Heart right ventricle (tissue), 16 donors: ENCODE data around the gene HMGB1. TPM values are rescaled to one million over a fixed set of nuclear protein-coding genes. Genes with fewer than 3 reads are reported as not detected.

Source experiments
- ATAC-seq, 8 donors: fragments of 200-7000 bp; cut with Tn5 transposase; one replicate each; pipeline ENCODE4 v1.9.1; 2020; ENCODE audit warnings: mild to moderate bottlenecking in 8 of 8, moderate library complexity in 8 of 8, moderate number of reproducible peaks in 1 of 8
- DNase-seq, 2 donors: peaks; one replicate each; pipeline ENCODE4 v3.0.0-alpha.2; 2020
- H3K27ac ChIP-seq, 10 donors: fragments of 200-600 bp; sonication (generic) in 2 of 10; one replicate each; pipeline versions ENCODE4 v1.5.0 to v1.8.0; 2020 to 2022; ENCODE audit warnings: mild to moderate bottlenecking in 3 of 10
- H3K27me3 ChIP-seq, 7 donors: fragments of 200-600 bp; one replicate each; pipeline ENCODE4 v1.8.0; 2021 to 2022; ENCODE audit warnings: mild to moderate bottlenecking in 2 of 7
- H3K36me3 ChIP-seq, 9 donors: fragments of 200-600 bp; sonication (generic) in 1 of 9; one replicate each; pipeline versions ENCODE4 v1.5.0 to v1.8.0; 2020 to 2022; ENCODE audit warnings: mild to moderate bottlenecking in 2 of 9
- H3K4me1 ChIP-seq, 9 donors: fragments of 200-600 bp; sonication (generic) in 1 of 9; one replicate each; pipeline versions ENCODE4 v1.5.0 to v1.8.0; 2020 to 2022; ENCODE audit warnings: mild to moderate bottlenecking in 4 of 9
- H3K4me3 ChIP-seq, 10 donors: fragments of 200-600 bp; sonication (generic) in 2 of 10; one replicate each; pipeline versions ENCODE4 v1.5.0 to v1.8.0; 2020 to 2022; ENCODE audit warnings: mild to moderate bottlenecking in 7 of 10, moderate library complexity in 2 of 10
- H3K9me3 ChIP-seq, 11 donors: fragments of 200-600 bp in 10 of 11; sonication (generic) in 2 of 11; one replicate each; pipeline versions ENCODE4 v1.5.0 to v1.8.0; 2013 to 2022; ENCODE audit warnings: mild to moderate bottlenecking in 2 of 11, control low read depth in 1 of 11, moderate library complexity in 1 of 11
- WGBS, 2 donors: extraction: QIAGEN DNeasy Blood & Tissue Kit; methylation state at CpG; one replicate each; pipeline ENCODE4 v1.1.7; 2013; ENCODE audit warnings: inconsistent platforms in 1 of 2; 5-methylcytosine and 5-hydroxymethylcytosine counted together
- intact Hi-C, 10 donors: fragments of 100-400 bp; cut with DNase I; formaldehyde crosslinking; loops; one replicate each; pipeline versions ENCODE4 v1.11.1 to v1.14.2; 2022
- polyA plus RNA-seq, 2 donors: library from polyadenylated mRNA; stranded (reverse); fragments of 200-250 nt; gene quantifications; one replicate each; pipeline ENCODE4 v1.2.3, GENCODE V29; 2013
- total RNA-seq, 10 donors: library from RNA; stranded (reverse); fragmentation: NEBNext Ultra II Directional in 3 of 10; extraction: Animal tissue kit (Norgen Biotek cat#: 25700) in 3 of 10; gene quantifications; one replicate each; pipeline versions ENCODE4 v1.2.1 to v1.2.4, GENCODE V29; 2021 to 2023
- TF ChIP-seq, protein P1 (sequence below), 9 donors: fragments of 200-600 bp; sonication (generic) in 2 of 9; IDR thresholded peaks; one replicate each; pipeline versions ENCODE4 v1.5.0 to v1.8.0; 2021 to 2022; ENCODE audit warnings: antibody characterized with exemption in 9 of 9, mild to moderate bottlenecking in 5 of 9, moderate library complexity in 1 of 9
- donor health status: Arrhythmogenic right ventricular cardiomyopathy.
- donor health status: ischemic (EF 13 %, LVEDD 7.1; RV severe dilation, severe dysfunction).
- donor health status: healthy with polysubstance abuse.
- donor health status: DM: no; HTN: yes; CAD: no.
- donor health status: DM: no; HTN: no; CAD: no.
- donor health status: ischemic (EF 25% LVEDD 6.9; RV normal size, moderate dysfunction).
- donor health status: ischemic (EF 25% LVEDD 5.7; RV mildly dilated, moderate dysfunction).
- donor health status: healthy.
- donor health status: DM: yes; HTN: yes; CAD: no.
- donor health status: Ischemic cardiomyopathy.
- donor health status: ischemic (EF 35%, LVEDD 5.7; RV mildly dilated, moderate dysfunction).
- donor health status: nonischemic (EF 11% LVEDD 7.7; RV severe dilation, severe dysfunction).
- donor health status: DM: yes; HTN: yes; CAD: no.
- donor health status: PGD.
- donor health status: ischemic (EF 29% LVEDD 5.4; RV normal size, mild dysfunction).
- donor health status: nonischemic (EF 23%, LVEDD 6.1; RV moderate dilation, normal function).

HMGB1 gene
- total and polyA plus RNA-seq, 12 donors: 142 to 294 (median 164) TPM

DNA sequence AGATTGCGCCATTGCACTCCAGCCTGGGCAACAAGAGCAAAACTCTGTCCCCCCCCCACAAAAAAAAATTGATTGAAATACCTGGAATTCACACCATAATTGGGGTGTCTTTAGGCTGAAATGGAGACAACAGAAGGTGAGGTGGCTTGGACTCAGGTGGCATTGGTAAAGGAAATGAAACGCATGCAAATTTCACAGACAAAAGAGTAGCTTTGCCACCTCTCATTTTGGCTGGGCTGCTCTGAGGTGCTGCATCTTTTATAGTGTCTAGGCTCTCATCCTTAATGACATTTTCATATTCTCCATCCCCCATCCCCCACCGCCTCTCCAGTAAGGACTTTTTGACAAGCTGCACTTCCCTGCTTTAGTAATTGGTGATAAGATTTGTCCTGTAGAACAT lies 36.5 kb downstream of the HMGB1 start:
- no peaks in the 10 kb centered on the region for H3K36me3 ChIP-seq
- peaks cover 0 to 23% (median 0%) of the 10 kb centered on the region in 9 donors for H3K4me1 ChIP-seq
- no peaks in the 10 kb centered on the region for H3K27me3 ChIP-seq
- no peak overlapping the region for H3K27ac ChIP-seq
- no peaks in the 10 kb centered on the region for H3K9me3 ChIP-seq
- ATAC-seq: no peak
- intact Hi-C loops: no loop called here
- 91 to 95% methylated on average over 3 of the region's 3 CpGs for WGBS, 2 donors
- DNase-seq: no peak
- TF ChIP-seq, protein P1, sequence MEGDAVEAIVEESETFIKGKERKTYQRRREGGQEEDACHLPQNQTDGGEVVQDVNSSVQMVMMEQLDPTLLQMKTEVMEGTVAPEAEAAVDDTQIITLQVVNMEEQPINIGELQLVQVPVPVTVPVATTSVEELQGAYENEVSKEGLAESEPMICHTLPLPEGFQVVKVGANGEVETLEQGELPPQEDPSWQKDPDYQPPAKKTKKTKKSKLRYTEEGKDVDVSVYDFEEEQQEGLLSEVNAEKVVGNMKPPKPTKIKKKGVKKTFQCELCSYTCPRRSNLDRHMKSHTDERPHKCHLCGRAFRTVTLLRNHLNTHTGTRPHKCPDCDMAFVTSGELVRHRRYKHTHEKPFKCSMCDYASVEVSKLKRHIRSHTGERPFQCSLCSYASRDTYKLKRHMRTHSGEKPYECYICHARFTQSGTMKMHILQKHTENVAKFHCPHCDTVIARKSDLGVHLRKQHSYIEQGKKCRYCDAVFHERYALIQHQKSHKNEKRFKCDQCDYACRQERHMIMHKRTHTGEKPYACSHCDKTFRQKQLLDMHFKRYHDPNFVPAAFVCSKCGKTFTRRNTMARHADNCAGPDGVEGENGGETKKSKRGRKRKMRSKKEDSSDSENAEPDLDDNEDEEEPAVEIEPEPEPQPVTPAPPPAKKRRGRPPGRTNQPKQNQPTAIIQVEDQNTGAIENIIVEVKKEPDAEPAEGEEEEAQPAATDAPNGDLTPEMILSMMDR (IDR thresholded peaks at IDR 0.05): no peak
- no peak overlapping the region for H3K4me3 ChIP-seq

DNA sequence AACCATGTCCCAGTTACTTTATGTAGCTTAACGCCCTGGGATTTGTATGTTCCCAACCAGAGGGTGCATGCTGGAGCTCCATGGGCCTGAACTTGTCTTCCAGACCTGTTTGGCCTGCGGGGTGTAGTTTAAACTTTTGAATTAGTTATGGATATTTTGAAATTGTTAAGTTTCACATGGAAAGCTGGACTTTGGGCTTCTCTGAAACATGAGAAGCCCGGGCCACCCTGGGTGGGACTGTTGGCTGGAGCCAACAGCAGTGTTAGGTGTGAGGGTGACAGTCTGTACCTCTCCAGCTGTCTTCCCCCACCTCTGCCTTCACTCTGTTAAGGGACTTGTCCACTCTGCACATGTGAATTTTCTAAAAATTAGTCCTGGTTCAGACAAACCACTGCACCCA lies 41.8 kb downstream of the HMGB1 start:
- WGBS, 2 donors: 94% methylated on average over 3 of the region's 3 CpGs
- DNase-seq (no peak), ATAC-seq (no peak)
- H3K9me3 ChIP-seq: no peaks in the 10 kb centered on the region
- H3K27ac ChIP-seq: no peak overlapping the region
- intact Hi-C loops: loop anchor here in 5 of 10 donors (2.0 to 5.0 kb wide), 6 partner anchors 15 to 193 kb away; partner anchors contain the start of genes HMGB1 (in 1 of the 5) and USPL1 (in 1 of the 5)
- H3K36me3 ChIP-seq: no peaks in the 10 kb centered on the region
- TF ChIP-seq, protein P1 (IDR thresholded peaks at IDR 0.05): no peak
- no peak overlapping the region for H3K4me3 ChIP-seq
- H3K4me1 ChIP-seq: peaks cover 0 to 20% (median 9%) of the 10 kb centered on the region in 9 donors
- H3K27me3 ChIP-seq: no peaks in the 10 kb centered on the region

DNA sequence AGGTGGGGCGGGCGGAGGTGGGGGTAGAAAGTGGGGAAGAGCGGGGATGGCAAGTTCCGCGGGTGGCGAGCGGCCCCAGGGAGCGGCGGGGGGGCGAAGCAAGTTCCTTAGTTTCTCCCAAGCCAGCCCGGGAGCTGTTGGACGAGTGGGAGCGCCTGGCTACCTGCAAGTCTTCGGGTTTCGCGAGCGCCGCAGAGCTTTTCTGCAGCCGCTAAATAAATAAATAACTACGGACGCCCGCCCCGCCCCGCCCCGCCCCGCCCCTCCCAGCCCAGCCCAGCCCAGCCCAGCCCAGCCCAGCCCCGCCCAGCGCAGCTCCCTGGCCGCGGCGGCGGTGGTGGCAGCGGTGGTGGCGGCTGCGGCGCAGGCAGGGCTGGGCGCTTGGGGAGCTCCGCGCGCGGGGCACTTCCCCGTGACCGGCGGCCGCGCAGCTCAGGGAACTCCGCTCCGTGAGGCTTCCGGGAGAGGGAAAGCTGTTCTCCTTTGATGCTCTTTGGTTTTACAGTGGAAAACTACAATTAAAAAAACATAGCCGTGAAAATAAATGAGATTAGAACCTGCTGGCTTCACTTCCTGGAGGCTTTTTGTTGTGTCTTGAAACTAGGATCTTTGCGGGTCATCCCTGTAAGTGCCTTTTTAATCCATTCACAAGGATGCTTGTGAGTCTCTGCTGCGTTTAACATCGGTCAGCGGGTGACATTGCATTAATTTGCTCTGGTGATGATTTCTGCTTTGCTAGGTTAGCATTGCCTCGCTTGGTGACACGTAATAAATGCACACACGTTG lies 43.5 kb downstream of the HMGB1 start, which contains the start of gene UBE2L5:
UBE2L5 (plus strand) TSS at position 440 of the 786 bp plus-strand sequence. CDS start 5,498 bp downstream, outside the sequence.
- TF ChIP-seq, protein P1 (IDR thresholded peaks at IDR 0.05): no peak
- 1 to 2% methylated on average over 38 to 57 of the region's 57 CpGs for WGBS, 2 donors
- peak; percentile 73 to 84 for DNase-seq
- H3K9me3 ChIP-seq: no peaks in the 10 kb centered on the region
- no peaks in the 10 kb centered on the region for H3K36me3 ChIP-seq
- H3K27me3 ChIP-seq: no peaks in the 10 kb centered on the region
- ATAC-seq: peak; percentile 90 to 97 (median 93)
- intact Hi-C loops: loop anchor here in 5 of 10 donors (1.0 to 5.0 kb wide), 7 partner anchors 13 to 195 kb away; partner anchors contain the start of genes HMGB1 (in 1 of the 5) and USPL1 (in 1 of the 5)
- peaks cover 0 to 20% (median 9%) of the 10 kb centered on the region in 9 donors for H3K4me1 ChIP-seq
- peak within 1 kb of the TSS; percentile 26 to 80 (median 66) for H3K4me3 ChIP-seq
- peak within 1 kb of the TSS; percentile 85 to 98 (median 93) for H3K27ac ChIP-seq
